Measurements from ENCODE around the gene SCN5A.

GRCh38 chr3:38644016-38644661, 5.3 kb downstream of the SCN5A start:
- TF ChIP-seq CTCF (IDR thresholded peaks at IDR 0.05) (no peak), POLR2A (IDR thresholded peaks at IDR 0.05) (no peak)
